Fibroblast of skin of left biceps (primary cell): ENCODE results near the gene LGR6.
"Not testable (repeated sequence)": the region's sequence is repeated elsewhere in the genome, so short reads cannot be mapped to it uniquely, and the experiment has no call there.

ENCODE experiments used
- DNase-seq, 2 experiments: peaks; one replicate each; pipeline ENCODE4 v3.0.0-alpha.2; 2013; ENCODE audit warnings: low read depth in 2 of 2

The LGR6 gene

DNA sequence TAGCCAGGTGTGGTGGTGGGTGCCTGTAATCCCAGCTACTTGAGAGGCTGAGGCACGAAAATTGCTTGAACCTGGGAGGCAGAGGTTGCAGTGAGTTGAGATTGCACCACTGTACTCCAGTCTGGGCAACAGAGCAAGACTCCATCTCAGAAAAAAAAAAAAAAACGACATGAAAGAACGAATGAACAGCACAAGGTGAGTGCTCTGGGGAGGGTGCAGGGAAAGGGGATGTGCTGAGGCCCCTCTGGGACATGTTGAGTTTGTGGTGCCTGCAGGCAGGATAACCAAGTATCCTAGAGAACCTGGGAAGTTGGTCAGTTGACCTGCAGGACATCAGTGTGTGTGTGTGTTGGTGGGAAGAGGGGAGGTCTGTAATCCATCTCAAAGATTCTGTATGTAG is 46.6 kb downstream of the LGR6 start:
- DNase-seq, result not testable (repeated sequence)

DNA sequence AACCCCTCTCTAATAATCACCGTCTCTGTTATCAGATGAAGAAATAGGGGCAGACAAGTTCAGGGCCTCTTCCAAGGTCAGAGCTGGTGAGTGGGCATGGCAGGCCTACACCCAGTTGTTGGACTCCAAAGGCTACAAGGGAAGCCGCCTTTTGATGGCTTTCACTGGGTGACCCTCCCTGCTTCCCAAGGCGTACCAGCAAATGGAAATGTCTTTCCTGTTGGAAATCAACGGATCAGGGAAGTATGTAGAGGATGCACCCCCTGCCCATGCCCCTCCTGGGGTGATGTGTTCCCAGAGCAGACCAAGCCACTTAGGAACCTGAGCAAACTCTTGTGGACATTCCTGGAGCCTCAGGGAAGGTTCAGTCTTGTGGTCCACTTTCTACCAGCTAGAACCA is 47.4 kb downstream of the LGR6 start:
- no peak for DNase-seq

DNA sequence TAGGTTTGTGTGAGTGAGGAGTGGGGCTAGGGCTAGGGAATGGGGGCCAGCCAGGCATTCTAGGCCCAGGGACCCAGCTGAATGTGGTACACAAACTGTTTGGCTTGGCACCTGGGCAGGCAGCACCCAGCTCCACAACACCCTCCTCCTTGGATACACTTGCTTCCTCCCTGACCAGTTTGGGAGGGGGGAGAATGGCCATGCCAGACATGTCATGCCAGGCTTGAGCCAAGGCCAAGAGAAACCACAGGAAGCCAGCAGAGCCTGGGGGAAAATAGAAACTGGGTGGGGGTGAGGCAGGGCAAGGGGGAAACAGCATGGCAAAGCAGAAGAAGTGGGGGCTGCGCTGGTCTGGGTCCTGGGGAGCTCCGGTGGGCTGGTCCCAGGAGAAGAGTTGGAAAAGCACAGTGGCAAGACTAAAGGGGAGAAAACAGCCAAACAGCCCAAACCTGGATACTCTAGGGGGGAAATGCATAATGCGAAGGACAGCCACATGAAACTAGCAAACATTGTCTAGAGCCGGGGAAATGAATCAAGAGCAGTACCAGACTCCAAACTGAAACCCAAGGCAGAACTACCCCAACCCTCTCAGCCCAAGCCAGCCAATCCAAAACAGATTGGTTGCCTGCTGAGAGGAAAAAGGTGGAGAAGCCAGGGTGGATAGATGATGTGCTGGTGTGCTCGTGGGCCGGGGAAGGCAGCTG is 47.9 kb downstream of the LGR6 start:
- no peak for DNase-seq

DNA sequence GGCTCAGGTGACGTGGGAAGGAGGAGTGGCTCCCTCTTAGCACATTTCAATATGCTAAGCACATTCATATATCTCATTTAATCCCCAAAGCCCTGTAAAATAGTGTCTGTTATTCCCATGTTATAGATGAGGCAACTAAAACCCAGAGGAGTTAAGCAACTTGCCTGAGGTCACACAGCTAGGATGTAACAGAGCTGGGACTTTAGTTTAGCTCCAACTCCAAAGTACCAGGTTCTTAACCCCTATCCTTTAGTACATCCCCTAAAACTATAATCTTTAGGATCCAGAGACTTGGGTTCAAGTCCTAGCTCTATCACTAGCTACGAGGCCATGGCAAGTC is 48.5 kb downstream of the LGR6 start:
- DNase-seq, result no peak

DNA sequence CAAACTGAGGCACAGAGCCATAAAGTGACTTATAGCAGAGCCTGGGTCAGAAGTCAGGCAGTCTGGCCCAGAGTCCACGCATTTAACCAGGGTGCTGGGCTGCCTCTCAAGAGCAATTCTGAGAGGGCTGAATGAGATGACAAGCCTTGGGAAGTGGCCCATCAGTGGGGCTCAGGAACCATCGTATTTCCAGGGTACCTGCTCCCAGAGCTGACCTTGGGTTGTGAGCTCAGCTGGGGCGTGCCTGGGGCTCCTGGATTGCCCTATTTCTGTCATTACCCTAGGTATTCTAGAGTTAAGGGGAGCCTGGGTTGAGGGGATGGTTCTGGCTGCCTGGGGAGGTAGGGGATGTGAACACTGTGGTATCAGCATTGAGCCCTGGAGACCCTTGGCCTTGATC is 49.4 kb downstream of the LGR6 start:
- DNase-seq, result no peak

DNA sequence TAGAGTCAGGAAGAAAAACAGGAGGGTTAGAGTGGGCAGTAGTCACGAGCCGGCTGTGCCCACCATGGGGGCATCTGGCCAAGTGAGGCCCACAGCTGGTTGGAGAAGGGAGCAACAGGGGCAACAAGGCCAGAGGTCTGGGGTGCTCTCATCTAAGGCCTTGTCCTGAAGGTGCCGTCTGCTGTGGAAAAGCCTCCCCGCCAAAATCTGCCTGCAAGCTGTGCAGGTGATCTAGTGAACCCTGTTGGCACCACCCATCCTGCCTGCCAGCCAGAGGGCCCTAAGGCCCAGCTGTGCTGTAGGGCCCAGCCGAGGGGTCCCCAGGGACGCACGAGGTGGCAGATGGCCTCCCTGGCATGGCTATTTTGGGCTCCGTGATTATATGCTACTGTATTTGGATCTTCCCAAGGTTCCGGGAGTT is 51.3 kb downstream of the LGR6 start:
- no peak for DNase-seq

DNA sequence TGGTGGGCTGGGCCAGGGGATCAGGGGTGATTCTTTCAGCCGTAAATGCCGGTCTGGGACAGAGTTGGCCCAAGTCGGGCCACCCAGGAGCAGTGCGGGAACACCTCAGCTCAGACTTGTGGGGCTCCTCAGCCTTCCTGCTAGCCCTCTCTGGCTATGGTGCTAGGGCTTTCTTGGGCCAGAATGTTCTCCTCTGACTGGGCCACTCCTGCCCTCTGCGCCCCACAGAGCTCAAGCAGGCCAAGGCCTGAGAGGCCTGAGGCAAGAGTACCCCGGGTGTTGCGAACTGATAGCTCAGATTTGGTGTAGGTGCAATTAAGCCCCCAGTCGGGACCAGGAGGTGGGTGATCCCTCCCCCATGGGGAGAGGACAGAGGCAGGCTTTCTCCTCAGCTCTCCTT is 51.8 kb downstream of the LGR6 start:
- DNase-seq, result no peak

DNA sequence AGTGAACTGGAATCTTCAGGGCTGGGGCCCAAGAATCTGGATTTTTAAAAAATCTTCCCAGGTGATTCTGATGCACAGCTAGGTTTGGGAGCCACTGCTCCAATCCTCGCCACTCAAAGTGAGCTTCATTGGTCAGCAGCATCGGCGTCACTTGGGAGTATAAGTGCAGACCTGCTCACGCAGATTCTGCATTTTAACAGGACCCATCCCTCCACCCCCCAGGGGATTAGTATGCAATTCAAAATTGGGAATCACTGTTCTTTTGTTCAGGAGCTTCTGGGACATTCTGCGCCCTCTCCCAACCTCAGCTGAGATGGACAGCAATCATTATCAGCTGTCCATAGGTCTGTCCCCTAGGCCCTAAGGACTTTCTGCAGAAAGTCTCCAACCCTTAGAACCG is 53.5 kb downstream of the LGR6 start:
- no peak for DNase-seq

DNA sequence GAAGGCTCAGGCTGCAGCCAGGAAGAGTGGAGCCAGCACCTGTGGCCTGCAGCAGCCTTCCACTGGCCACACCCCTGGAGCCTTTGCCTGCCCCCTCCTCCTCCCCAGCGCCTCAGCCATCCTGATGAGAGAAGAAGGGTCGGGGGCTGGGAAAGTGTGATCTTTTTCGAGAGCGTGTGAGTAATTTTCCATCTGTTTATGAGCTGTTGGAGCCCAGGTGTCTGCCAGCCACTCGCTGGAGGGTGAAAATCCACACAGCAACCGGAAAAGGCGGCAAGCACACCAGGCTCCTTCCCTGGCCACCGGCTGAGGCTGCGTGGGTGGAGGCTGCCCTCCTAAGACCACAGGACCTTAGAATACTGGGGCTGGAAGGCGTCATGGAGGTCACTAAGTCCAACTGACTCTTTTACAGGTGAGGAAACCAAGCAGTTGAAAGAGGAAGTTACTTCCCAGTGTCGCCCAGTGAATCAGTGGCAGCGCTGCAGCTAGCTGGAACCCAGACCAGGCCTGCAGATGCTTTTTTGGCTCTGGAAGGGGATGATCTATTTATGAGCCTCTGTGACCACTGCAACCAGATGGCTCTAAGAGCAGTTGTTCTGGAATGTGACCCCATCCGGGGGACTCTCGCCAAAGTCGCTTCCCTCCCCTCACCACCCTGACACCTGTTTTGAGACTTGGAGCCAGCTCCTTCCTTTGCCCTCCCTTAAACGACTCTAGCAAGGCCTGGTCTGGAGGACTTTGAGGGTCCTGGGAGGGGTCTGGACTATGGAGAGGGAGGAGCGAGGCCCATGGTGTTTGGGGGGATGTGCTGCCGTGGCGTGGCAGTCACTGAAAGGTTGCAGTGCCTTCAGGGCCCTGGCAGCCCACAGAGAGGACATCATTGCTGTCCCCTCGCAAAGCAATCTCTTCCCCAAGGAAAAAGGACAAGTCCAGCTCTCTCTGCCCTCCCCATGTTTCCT is 54.5 kb downstream of the LGR6 start:
- no peak for DNase-seq

DNA sequence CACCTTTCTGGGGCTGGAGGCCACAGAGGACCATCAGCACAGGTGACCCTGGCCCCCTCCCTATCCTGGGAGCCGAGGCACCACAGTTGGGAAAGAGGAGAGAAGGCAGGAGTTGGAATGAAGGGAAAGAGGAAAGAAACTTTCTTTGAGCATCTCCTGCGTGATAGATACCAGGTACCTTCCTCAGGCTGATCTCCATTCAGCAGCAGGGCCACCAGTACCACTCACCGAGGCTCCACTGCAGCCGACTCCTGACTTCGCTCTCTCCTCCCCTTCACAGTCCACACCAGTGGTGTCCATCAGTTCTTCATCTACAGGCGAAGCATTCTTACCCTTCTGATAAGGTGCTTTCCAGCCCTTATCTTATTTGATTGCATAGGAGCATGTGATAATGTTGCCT is 55.3 kb downstream of the LGR6 start:
- DNase-seq, result no peak

DNA sequence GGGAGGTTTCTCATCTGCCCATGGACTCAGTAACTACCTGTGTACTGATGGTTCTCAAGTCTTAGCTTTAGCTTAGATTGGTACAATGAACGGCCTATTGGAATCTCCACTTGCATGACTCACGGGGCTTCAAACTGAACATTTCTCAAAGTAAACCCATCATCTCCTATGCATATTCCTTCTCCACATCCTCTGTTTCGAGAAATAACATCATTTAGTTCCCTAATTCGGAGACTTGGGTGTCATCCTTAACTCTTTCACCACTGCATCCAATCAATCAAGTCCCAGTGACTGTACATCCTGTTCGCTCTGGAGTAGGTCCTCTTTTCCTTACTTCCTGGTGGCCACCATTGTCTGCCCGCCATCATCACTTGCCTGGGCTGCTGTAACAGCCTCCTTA is 55.8 kb downstream of the LGR6 start:
- DNase-seq, result peak in 1 of 2 experiments; percentile 8

DNA sequence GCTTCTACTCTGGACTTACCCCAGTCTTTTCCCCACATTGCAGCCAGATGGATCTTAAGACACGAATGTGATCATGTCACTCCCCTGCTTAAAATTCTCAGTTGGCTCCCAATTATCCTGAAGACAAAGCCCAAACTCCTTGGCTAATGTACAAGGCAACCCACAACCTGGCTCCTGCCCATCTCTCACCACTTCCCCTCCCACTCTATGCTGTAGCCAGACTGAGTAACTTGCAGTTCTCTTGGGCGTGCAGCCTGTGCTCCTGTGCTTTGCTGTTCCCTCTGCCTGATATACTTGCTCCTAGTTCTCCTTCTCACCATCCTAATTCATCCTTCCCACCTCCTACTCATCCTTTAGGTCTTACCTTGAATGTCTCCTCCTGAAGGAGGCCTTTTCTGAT is 56.2 kb downstream of the LGR6 start:
- peak in 1 of 2 experiments; percentile 26 for DNase-seq

DNA sequence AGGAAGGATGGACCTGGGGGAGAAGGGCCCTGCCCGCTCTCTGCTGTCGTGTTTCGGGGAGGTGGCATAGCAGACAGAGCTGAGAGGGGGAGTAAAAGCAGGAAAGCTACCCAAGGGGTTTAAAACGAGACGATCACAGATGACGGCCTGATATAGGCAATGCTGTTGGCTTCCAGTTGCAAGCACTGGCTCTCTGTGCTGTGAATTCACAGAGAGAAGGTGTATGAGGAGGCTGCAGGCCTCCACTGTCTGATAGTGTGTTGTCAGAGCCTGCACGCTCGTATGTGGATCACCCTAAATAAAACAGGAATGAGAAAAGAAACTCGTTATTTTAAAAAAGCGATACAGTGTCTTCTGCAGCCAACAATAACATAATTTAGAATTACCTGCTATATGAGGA is 57.4 kb downstream of the LGR6 start:
- DNase-seq, result no peak

DNA sequence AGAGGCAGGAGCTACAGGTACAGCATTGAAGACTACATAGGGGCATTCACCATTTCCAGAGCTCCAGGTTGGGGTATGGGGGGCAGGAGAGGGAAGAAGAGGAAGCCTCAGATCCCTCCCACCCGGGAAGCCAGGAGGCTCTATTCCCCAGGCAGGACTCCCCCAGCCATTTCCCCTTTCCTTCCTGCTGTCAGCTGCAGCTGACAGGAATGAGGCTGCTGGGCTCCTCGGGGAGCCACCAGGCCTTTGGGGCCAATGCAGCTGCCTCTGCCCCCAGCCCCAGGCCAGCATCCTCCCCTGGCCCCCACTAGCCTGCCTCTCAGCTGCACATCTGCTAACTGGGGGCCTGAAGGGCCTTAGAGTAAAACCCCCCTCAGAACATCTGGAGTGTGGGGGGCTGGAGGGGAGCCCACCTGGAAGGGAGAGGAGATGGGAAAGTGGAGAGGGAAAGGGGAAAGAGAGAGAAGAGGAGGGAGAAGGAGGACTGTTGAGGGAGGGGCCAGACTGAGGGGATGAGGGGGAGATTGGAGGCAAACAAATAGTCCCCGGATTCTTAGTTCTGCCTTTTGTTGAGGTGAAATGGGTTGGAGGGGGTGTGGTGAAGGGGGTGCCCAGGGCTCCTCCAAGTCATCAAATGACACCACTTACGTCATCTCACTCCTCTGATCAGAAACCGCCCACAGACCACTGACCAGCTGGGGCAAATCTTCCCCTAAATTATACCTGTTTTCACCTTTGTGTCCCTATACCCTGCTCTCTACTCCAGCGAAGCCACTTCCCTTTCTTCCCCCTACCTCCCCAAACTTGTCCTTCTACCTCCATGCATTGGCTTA is 58.0 kb downstream of the LGR6 start:
- no peak for DNase-seq

DNA sequence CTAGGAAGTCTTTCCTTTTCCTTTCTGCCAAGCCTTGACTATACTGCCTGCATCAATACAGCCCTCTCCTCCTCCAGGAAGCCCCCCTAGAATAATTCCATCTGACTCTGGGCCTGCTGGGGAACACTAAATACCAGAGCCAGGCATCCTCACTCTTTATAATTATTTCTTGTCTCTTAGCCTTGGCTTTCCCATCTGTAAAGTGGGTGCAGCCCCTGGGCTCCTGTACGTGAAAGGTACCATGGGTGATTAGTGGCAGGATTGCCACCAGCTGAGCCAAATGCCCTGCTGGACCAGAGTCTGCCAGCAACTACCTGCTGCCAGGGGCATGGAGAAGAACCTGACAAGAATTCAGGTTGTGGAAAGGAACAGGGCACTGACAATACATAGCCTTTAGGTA is 58.7 kb downstream of the LGR6 start:
- DNase-seq, result no peak

DNA sequence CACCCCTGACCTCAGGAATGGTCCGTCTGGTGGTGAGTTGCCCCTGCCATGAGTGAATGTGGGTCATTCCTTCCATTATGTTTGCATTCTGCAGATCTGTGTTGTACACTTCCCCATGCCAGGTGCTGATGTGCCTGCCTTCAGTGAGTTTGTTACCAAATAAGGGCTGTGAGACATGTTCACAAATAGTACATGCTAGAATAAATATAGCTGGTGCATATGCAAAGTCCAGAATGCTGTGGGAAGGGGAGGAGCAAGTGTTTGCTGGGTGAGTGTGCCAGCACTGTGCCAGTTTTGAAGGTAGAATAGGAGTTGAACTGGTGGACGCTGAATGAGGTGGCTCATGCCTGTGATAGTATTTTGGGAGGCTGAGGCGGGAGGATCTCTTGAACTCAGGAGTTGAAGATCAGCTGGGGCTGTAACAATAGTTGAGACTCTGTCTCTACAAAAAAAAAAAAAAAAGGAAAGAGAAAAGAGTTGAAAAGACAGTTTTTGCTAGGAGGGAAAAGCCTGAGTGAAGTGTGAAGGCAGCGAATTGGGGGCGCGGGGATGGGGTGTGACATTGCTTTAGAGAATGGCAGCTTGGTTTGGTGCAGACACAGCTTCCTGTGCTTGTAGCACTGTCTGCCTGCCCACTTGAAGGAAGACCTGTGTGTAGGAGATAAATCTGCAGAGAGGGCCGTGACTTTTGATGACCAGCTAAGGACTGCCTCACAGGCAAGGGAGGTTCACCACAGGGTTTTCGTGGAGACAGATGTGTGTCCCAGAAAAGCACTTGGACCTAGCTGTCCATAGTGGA is 61.1 kb downstream of the LGR6 start:
- no peak for DNase-seq

DNA sequence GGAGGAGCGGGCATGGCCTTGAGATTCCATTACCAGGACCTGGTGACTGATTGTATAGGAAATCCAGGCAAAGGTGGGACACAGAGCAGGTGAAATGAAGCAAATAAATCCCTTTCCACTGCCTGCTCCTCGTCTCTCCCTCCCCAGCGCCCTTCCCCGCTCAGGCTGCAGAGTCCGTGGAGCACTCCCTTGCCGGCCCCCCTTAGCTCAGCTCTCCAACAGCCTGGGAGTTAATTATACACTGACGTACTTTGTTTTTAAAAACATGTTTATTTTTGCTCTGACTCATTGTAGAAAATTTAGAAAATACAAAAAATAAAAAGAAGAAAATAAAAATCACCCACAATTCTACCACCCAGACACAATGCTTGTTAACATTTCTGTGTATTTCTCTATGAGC is 61.7 kb downstream of the LGR6 start:
- no peak for DNase-seq

DNA sequence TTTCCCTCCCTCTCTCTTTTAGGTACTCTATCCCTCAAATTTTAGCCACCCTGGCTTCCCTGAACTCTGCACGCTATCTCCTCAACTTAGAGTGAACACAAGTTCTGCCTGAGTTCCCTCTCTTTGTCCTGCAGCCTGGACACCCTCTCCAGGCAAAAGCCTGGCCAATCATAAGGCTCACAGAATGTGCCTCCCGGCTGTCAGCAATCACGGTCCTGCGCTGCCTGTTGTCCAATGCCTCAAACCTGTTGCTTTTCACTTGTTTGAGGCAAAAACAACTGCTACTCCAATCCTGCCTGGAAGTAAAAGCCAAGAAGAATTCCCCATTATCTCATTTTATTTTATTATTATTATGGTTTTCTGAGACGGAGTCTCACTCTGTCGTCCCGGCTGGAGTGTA is 66.1 kb downstream of the LGR6 start:
- no peak for DNase-seq

DNA sequence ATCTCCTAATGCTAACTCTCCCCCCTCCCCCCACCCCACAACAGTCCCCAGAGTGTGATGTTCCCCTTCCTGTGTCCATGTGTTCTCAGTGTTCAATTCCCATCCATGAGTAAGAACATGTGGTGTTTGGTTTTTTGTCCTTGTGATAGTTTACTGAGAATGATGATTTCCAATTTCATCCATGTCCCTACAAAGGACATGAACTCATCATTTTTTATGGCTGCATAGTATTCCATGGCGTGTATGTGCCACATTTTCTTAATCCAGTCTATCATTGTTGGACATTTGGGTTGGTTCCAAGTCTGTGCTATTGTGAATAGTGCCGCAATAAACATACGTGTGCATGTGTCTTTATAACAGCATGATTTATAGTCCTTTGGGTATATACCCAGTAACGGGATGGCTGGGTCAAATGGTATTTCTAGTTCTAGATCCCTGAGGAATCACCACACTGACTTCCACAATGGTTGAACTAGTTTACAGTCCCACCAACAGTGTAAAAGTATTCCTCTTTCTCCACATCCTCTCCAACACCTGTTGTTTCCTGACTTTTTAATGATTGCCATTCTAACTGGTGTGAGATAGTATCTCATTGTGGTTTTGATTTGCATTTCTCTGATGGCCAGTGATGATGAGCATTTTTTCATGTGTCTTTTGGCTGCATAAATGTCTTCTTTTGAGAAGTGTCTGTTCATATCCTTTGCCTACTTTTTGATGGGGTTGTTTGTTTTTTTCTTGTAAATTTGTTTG is 67.8 kb downstream of the LGR6 start:
- not testable (repeated sequence) for DNase-seq

DNA sequence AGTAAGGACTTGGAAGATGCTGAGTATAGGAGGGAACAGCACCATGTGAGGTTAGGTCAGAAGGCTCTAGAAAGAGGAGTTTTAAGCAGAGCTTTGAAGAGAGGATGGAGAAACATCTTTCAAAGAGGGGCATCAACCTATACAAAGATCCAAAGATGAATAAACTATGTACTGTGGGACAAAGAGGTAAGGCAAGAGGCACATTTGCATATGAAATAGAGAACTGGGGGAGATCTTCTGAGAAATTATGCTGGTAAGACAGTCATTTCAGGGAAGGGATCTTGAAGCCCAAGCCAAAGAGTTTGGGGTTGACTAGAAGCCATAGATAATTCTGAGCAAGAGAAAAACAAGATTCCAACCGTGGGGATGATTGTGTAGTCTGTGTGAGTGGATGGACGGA is 70.0 kb downstream of the LGR6 start:
- no peak for DNase-seq

DNA sequence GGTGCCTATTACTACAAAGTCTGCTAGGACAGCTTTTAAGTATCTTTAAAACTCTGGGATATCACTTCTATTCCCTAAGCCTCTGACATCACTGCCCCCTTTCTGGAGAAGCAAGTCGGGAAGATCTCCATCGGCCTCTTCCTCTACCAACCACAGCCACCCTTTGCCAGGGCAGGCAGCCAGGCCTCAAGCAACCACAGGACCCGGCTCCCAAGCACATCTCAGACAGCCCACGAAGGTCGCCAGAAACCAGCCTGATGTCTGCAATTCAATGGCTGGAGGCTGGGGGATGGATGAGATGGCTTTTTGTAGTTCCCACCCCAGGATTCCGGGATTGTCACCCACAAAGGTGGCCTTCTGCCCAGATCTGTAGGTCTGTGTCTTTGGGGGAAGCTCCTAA is 70.7 kb downstream of the LGR6 start:
- DNase-seq, result no peak
